GM23338 (cell line): ENCODE results near the gene RTP4. TPM values are rescaled to one million over a fixed set of nuclear protein-coding genes. Genes with fewer than 3 reads are reported as not detected.

ENCODE experiments used
- ATAC-seq: fragments of 200-7000 bp; cut with Tn5 transposase; 3 replicates; pipeline ENCODE4 v1.9.1; 2020
- DNase-seq: peaks from one replicate; pipeline ENCODE4 v3.0.0-alpha.2; 2015; ENCODE audit warnings: low spot score
- H2AFZ ChIP-seq: fragments of 200-600 bp; sonication (generic); 2 replicates; pipeline ENCODE4 v1.8.0; 2016; ENCODE audit warnings: antibody characterized with exemption, mild to moderate bottlenecking, moderate library complexity
- H3F3A ChIP-seq: fragments of 200-600 bp; sonication (generic); replicated peaks from 2 replicates; pipeline ENCODE4 v1.8.0; 2017; ENCODE audit warnings: antibody characterized with exemption, mixed run types, low read depth
- H3K27ac ChIP-seq: fragments of 200-600 bp; sonication (generic); 2 replicates; pipeline ENCODE4 v1.6.1; 2016; ENCODE audit warnings: low read depth
- H3K27me3 ChIP-seq: fragments of 200-600 bp; sonication (generic); 2 replicates; pipeline ENCODE4 v1.8.0; 2016; ENCODE audit warnings: mild to moderate bottlenecking, mixed run types, moderate library complexity; ENCODE audit not compliant: insufficient read depth
- H3K36me3 ChIP-seq: fragments of 200-600 bp; sonication (generic); 2 replicates; pipeline ENCODE4 v1.8.0; 2016; ENCODE audit warnings: mild to moderate bottlenecking; ENCODE audit not compliant: insufficient read depth
- H3K4me1 ChIP-seq: fragments of 200-600 bp; sonication (generic); 2 replicates; pipeline ENCODE4 v1.8.0; 2016; ENCODE audit warnings: mild to moderate bottlenecking, moderate library complexity; ENCODE audit not compliant: insufficient read depth
- H3K4me2 ChIP-seq: fragments of 200-600 bp; sonication (generic); 2 replicates; pipeline ENCODE4 v1.7.1; 2017; ENCODE audit warnings: mixed run types
- H3K4me3 ChIP-seq: fragments of 200-600 bp; sonication (generic); 2 replicates; pipeline ENCODE4 v1.6.1; 2016; ENCODE audit warnings: mixed run types
- H3K79me2 ChIP-seq: fragments of 200-600 bp; sonication (generic); replicated peaks from 2 replicates; pipeline ENCODE4 v1.8.0; 2017; ENCODE audit warnings: mild to moderate bottlenecking; ENCODE audit not compliant: insufficient read depth
- H3K9me2 ChIP-seq: fragments of 200-600 bp; sonication (generic); 2 replicates; pipeline ENCODE4 v1.8.0; 2017; ENCODE audit not compliant: insufficient read depth
- H4K20me1 ChIP-seq: fragments of 200-600 bp; sonication (generic); replicated peaks from 2 replicates; pipeline ENCODE4 v1.8.0; 2017; ENCODE audit warnings: mild to moderate bottlenecking; ENCODE audit not compliant: insufficient read depth
- H3K27ac Mint-ChIP-seq: 2 replicates; pipeline ENCODE4 v1.8.0; 2020; ENCODE audit warnings: inconsistent platforms, mild to moderate bottlenecking, moderate library complexity, mixed read lengths
- H3K27me3 Mint-ChIP-seq: 3 replicates; pipeline ENCODE4 v1.8.0; 2022; ENCODE audit warnings: low read depth, mild to moderate bottlenecking, moderate library complexity, mixed read lengths, inconsistent platforms; ENCODE audit not compliant: insufficient read depth, poor library complexity
- H3K36me3 Mint-ChIP-seq: 3 replicates; pipeline ENCODE4 v1.8.0; 2021; ENCODE audit warnings: low read depth, mild to moderate bottlenecking, inconsistent platforms, moderate library complexity, mixed read lengths
- H3K4me1 Mint-ChIP-seq: 3 replicates; pipeline ENCODE4 v1.8.0; 2020; ENCODE audit warnings: mild to moderate bottlenecking, inconsistent platforms, mixed read lengths
- H3K4me3 Mint-ChIP-seq: 3 replicates; pipeline ENCODE4 v1.8.0; 2021; ENCODE audit warnings: moderate library complexity, mild to moderate bottlenecking, inconsistent platforms, mixed read lengths
- H3K9me3 Mint-ChIP-seq: 3 replicates; pipeline ENCODE4 v1.8.0; 2020; ENCODE audit warnings: moderate library complexity, mild to moderate bottlenecking, inconsistent platforms, mixed read lengths
- CREB1 ChIP-seq: fragments of 250-450 bp; sonication (Bioruptor Pico); IDR thresholded peaks from 2 replicates; pipeline ENCODE4 v1.5.0; 2020; ENCODE audit warnings: low read depth, mild to moderate bottlenecking, moderate library complexity
- CTCF ChIP-seq, 2 experiments: fragments of 200-600 bp in 1 of 2; sonication (generic) in 1 of 2; conservative IDR thresholded peaks; 2 replicates each; pipeline versions ENCODE4 v1.5.1 to v1.6.1; 2016 to 2017; ENCODE audit warnings: antibody characterized with exemption in 2 of 2, low read depth in 2 of 2, mild to moderate bottlenecking in 2 of 2, moderate library complexity in 1 of 2
- EZH2 ChIP-seq: fragments of 200-600 bp; sonication (generic); IDR thresholded peaks from one replicate; pipeline ENCODE4 v1.8.0; 2017; ENCODE audit warnings: antibody characterized with exemption, mild to moderate bottlenecking, low read depth; ENCODE audit not compliant: unreplicated experiment
- EZH2phosphoT487 ChIP-seq: fragments of 200-600 bp; sonication (generic); IDR thresholded peaks from one replicate; pipeline ENCODE4 v1.8.1; 2018; ENCODE audit warnings: antibody characterized with exemption; ENCODE audit not compliant: unreplicated experiment
- JUNB ChIP-seq: IDR thresholded peaks from one replicate; pipeline ENCODE4 v1.6.1; 2016; ENCODE audit warnings: antibody characterized with exemption; ENCODE audit not compliant: unreplicated experiment
- NANOG ChIP-seq: IDR thresholded peaks from 2 replicates; pipeline ENCODE4 v1.6.1; 2016; ENCODE audit warnings: antibody characterized with exemption, borderline replicate concordance
- POLR2AphosphoS5 ChIP-seq: IDR thresholded peaks from 2 replicates; pipeline ENCODE4 v1.6.1; 2016; ENCODE audit warnings: antibody characterized with exemption, low read depth
- STAT1 ChIP-seq: IDR thresholded peaks from one replicate; pipeline ENCODE4 v1.6.1; 2016; ENCODE audit warnings: antibody characterized with exemption; ENCODE audit not compliant: unreplicated experiment
- ZNF114 ChIP-seq: fragments of 250-450 bp; sonication (Bioruptor Pico); IDR thresholded peaks from 2 replicates; pipeline ENCODE4 v1.5.0; 2020; ENCODE audit warnings: mild to moderate bottlenecking, moderate library complexity
- ZNF331 ChIP-seq: fragments of 250-450 bp; sonication (Bioruptor Pico); IDR thresholded peaks from 2 replicates; pipeline ENCODE4 v1.5.0; 2020; ENCODE audit warnings: low read depth, mild to moderate bottlenecking, moderate library complexity
- polyA plus RNA-seq: library from polyadenylated mRNA; unstranded; fragments of >200 nt; fragmentation: Nextera tagmentation; extraction: Ambion mirVana; gene quantifications from 2 replicates; pipeline ENCODE4 v1.2.1, GENCODE V29; 2016
- total RNA-seq: library from RNA; depleted of rRNA; stranded (reverse); fragments of >200 nt; shearing (Covaris generic); gene quantifications from 2 replicates; pipeline ENCODE4 v1.2.3, GENCODE V29; 2014
- TF ChIP-seq, protein P1 (sequence below): fragments of 250-450 bp; sonication (Bioruptor Pico); IDR thresholded peaks from 2 replicates; pipeline ENCODE4 v1.5.0; 2020; ENCODE audit warnings: mild to moderate bottlenecking, moderate library complexity
- TF ChIP-seq, protein P2 (sequence below): IDR thresholded peaks from one replicate; pipeline ENCODE4 v1.6.1; 2018; ENCODE audit warnings: antibody characterized with exemption; ENCODE audit not compliant: unreplicated experiment
- TF ChIP-seq, protein P3 (sequence below): IDR thresholded peaks from 2 replicates; pipeline ENCODE4 v1.6.1; 2016; ENCODE audit warnings: antibody characterized with exemption

The RTP4 gene
- total and polyA plus RNA-seq, 2 experiments from 2014 or later: not detected

- Histone ChIP-seq H2AFZ (no peak overlapping the region), H3K4me3 (no peak overlapping the region), H3K27ac (no peak overlapping the region), H3K4me1 (no peaks in the 10 kb centered on the region; the same call in 1 of the 2 replicates), H3K79me2 (no peaks in the 10 kb centered on the region), H4K20me1 (no peaks in the 10 kb centered on the region), H3K36me3 (no peaks in the 10 kb centered on the region), H3K9me2 (no peaks in the 10 kb centered on the region), H3K27me3 (no peaks in the 10 kb centered on the region), H3F3A (no peaks in the 10 kb centered on the region), H3K4me2 (no peak overlapping the region)
- Mint-ChIP-seq H3K9me3 (no peaks in the 10 kb centered on the region), H3K36me3 (no peaks in the 10 kb centered on the region), H3K4me3 (no peak overlapping the region), H3K4me1 (peaks cover 5% of the 10 kb centered on the region; the same call in 2 of the 3 replicates), H3K27me3 (no peaks in the 10 kb centered on the region), H3K27ac (no peak overlapping the region)
- ATAC-seq: no peak
- no peak for TF ChIP-seq NANOG
- no peak for TF ChIP-seq CREB1 (CRISPR knock-in tag)
- TF ChIP-seq ZNF114: no peak
- no peak for TF ChIP-seq ZNF331 (CRISPR knock-in tag)
- no peak for TF ChIP-seq POLR2AphosphoS5
- no peak for TF ChIP-seq JUNB
- TF ChIP-seq, protein P1, sequence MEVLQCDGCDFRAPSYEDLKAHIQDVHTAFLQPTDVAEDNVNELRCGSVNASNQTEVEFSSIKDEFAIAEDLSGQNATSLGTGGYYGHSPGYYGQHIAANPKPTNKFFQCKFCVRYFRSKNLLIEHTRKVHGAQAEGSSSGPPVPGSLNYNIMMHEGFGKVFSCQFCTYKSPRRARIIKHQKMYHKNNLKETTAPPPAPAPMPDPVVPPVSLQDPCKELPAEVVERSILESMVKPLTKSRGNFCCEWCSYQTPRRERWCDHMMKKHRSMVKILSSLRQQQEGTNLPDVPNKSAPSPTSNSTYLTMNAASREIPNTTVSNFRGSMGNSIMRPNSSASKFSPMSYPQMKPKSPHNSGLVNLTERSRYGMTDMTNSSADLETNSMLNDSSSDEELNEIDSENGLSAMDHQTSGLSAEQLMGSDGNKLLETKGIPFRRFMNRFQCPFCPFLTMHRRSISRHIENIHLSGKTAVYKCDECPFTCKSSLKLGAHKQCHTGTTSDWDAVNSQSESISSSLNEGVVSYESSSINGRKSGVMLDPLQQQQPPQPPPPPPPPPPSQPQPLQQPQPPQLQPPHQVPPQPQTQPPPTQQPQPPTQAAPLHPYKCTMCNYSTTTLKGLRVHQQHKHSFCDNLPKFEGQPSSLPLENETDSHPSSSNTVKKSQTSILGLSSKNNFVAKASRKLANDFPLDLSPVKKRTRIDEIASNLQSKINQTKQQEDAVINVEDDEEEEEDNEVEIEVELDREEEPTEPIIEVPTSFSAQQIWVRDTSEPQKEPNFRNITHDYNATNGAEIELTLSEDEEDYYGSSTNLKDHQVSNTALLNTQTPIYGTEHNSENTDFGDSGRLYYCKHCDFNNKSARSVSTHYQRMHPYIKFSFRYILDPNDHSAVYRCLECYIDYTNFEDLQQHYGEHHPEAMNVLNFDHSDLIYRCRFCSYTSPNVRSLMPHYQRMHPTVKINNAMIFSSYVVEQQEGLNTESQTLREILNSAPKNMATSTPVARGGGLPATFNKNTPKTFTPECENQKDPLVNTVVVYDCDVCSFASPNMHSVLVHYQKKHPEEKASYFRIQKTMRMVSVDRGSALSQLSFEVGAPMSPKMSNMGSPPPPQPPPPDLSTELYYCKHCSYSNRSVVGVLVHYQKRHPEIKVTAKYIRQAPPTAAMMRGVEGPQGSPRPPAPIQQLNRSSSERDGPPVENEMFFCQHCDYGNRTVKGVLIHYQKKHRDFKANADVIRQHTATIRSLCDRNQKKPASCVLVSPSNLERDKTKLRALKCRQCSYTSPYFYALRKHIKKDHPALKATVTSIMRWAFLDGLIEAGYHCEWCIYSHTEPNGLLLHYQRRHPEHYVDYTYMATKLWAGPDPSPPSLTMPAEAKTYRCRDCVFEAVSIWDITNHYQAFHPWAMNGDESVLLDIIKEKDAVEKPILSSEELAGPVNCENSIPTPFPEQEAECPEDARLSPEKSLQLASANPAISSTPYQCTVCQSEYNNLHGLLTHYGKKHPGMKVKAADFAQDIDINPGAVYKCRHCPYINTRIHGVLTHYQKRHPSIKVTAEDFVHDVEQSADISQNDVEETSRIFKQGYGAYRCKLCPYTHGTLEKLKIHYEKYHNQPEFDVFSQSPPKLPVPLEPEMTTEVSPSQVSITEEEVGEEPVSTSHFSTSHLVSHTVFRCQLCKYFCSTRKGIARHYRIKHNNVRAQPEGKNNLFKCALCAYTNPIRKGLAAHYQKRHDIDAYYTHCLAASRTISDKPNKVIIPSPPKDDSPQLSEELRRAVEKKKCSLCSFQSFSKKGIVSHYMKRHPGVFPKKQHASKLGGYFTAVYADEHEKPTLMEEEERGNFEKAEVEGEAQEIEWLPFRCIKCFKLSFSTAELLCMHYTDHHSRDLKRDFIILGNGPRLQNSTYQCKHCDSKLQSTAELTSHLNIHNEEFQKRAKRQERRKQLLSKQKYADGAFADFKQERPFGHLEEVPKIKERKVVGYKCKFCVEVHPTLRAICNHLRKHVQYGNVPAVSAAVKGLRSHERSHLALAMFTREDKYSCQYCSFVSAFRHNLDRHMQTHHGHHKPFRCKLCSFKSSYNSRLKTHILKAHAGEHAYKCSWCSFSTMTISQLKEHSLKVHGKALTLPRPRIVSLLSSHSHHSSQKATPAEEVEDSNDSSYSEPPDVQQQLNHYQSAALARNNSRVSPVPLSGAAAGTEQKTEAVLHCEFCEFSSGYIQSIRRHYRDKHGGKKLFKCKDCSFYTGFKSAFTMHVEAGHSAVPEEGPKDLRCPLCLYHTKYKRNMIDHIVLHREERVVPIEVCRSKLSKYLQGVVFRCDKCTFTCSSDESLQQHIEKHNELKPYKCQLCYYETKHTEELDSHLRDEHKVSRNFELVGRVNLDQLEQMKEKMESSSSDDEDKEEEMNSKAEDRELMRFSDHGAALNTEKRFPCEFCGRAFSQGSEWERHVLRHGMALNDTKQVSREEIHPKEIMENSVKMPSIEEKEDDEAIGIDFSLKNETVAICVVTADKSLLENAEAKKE (CRISPR knock-in tag): no peak
- TF ChIP-seq, protein P2, sequence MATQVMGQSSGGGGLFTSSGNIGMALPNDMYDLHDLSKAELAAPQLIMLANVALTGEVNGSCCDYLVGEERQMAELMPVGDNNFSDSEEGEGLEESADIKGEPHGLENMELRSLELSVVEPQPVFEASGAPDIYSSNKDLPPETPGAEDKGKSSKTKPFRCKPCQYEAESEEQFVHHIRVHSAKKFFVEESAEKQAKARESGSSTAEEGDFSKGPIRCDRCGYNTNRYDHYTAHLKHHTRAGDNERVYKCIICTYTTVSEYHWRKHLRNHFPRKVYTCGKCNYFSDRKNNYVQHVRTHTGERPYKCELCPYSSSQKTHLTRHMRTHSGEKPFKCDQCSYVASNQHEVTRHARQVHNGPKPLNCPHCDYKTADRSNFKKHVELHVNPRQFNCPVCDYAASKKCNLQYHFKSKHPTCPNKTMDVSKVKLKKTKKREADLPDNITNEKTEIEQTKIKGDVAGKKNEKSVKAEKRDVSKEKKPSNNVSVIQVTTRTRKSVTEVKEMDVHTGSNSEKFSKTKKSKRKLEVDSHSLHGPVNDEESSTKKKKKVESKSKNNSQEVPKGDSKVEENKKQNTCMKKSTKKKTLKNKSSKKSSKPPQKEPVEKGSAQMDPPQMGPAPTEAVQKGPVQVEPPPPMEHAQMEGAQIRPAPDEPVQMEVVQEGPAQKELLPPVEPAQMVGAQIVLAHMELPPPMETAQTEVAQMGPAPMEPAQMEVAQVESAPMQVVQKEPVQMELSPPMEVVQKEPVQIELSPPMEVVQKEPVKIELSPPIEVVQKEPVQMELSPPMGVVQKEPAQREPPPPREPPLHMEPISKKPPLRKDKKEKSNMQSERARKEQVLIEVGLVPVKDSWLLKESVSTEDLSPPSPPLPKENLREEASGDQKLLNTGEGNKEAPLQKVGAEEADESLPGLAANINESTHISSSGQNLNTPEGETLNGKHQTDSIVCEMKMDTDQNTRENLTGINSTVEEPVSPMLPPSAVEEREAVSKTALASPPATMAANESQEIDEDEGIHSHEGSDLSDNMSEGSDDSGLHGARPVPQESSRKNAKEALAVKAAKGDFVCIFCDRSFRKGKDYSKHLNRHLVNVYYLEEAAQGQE: no peak
- TF ChIP-seq CTCF (conservative IDR thresholded peaks at IDR 0.05; ENCODE audit: low read depth in 2 of 2): no peak
- TF ChIP-seq, protein P3, sequence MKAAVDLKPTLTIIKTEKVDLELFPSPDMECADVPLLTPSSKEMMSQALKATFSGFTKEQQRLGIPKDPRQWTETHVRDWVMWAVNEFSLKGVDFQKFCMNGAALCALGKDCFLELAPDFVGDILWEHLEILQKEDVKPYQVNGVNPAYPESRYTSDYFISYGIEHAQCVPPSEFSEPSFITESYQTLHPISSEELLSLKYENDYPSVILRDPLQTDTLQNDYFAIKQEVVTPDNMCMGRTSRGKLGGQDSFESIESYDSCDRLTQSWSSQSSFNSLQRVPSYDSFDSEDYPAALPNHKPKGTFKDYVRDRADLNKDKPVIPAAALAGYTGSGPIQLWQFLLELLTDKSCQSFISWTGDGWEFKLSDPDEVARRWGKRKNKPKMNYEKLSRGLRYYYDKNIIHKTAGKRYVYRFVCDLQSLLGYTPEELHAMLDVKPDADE: no peak
- no peak for TF ChIP-seq STAT1
- no peak for TF ChIP-seq EZH2
- TF ChIP-seq EZH2phosphoT487: no peak
- no peak for DNase-seq
These were observed 33.7 kb downstream of the RTP4 start for GRCh38 chr3:187401856-187402255.
